RWPE1 (cell line): ENCODE data around the gene SCD5.

ENCODE experiments used
- CTCF ChIA-PET: fragments of 350-600 bp; sonication (Branson Sonifier 250); formaldehyde crosslinking; extraction: SDS; loops from one replicate; lab custom pipeline; 2021; lab: Yijun Ruan, JAX
- POLR2A ChIA-PET: fragments of 400-600 bp; formaldehyde crosslinking; extraction: SDS; loops from one replicate; lab custom pipeline; 2020; ENCODE audit warnings: antibody characterized with exemption; ENCODE audit not compliant: low non-redundant PET; lab: Yijun Ruan, JAX
- DNase-seq: peaks from one replicate; pipeline ENCODE4 v3.0.0; 2012; ENCODE audit warnings: low spot score
- H3K27ac ChIP-seq: fragments of 450-650 bp; 2 replicates; pipeline ENCODE4 v1.5.1; 2017
- TF ChIP-seq, protein P1 (sequence below): fragments of 450-650 bp; conservative IDR thresholded peaks from 2 replicates; pipeline ENCODE4 v1.5.1; 2017; ENCODE audit warnings: low read depth, mild to moderate bottlenecking

The SCD5 gene

GRCh38 chr4:82712561-82712960 is 86.0 kb downstream of the SCD5 start:
- POLR2A ChIA-PET: no interaction called here
- H3K27ac ChIP-seq: no peak overlapping the region
- TF ChIP-seq, protein P1, sequence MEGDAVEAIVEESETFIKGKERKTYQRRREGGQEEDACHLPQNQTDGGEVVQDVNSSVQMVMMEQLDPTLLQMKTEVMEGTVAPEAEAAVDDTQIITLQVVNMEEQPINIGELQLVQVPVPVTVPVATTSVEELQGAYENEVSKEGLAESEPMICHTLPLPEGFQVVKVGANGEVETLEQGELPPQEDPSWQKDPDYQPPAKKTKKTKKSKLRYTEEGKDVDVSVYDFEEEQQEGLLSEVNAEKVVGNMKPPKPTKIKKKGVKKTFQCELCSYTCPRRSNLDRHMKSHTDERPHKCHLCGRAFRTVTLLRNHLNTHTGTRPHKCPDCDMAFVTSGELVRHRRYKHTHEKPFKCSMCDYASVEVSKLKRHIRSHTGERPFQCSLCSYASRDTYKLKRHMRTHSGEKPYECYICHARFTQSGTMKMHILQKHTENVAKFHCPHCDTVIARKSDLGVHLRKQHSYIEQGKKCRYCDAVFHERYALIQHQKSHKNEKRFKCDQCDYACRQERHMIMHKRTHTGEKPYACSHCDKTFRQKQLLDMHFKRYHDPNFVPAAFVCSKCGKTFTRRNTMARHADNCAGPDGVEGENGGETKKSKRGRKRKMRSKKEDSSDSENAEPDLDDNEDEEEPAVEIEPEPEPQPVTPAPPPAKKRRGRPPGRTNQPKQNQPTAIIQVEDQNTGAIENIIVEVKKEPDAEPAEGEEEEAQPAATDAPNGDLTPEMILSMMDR: no peak
- no peak for DNase-seq
- CTCF ChIA-PET: no interaction called here

DNA sequence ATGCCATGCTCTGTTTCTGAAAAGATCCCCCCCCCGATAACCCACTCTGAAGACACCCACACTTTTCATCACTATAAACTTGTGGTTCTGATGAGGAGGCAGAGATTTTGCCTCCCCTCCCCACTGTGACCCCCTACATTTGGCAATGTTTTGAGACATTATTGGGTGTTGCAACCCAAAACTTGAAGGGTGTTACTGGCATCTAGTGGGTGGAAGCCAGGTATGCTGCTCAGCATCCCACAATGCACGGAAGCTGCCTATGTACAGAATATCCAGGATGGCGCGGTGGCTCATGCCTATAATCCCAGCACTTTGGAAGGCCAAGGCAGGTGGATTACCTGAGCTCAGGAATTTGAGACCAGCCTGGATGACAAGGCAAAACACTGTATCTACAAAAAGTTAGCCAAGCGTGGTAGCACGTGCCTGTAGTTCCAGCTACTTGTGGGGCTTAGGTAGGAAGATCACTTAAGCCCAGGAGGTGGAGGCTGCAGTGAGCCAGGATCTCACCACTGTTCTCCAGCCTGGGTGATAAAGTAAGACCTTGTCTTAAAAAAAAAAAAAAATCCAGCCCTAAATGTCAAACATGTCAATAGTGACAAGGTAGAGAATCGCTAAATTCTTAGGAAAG is 87.3 kb downstream of the SCD5 start:
- ChIA-PET POLR2A (no interaction called here), CTCF (interaction anchor here (0.9 kb wide), 1 partner anchor 11 kb away, joined by 4 read pairs; no protein-coding TSS in a partner anchor)
- no peak overlapping the region for H3K27ac ChIP-seq
- no peak for DNase-seq
- TF ChIP-seq, protein P1: no peak

DNA sequence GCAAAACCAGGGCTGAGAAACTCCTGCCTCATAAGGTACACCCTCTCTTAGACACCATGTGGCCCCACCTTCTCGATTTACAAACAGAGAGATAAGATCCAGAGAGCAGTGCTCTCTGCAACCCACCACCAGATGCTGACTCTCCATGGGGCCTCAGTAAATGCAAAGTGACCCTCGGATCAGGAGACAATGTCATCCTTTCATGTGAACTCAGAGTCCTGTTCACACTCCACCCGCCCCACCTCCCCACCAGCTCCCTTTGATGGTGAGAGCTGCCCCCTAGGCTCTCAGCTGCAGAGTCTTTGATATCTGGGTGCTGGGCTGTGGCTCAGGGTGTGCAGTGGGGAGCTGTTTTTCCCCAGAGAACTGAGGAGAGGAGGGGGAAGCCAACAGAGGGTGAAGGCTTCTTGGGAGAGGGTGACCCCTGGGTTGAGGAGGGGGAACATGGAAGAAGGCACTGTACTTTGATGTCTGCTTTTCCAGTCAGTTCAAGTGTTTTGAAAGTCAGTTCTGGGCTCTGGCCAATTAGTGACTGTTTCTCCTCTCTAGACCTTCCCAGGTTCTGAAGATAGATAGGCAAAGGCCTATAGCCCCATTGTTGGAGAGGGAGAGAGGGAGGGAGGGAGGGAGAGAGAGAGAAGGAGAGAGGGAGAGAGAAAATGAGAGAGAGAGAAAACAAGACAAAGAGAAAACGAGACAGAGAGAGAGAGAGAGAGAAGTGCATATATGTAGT is 88.2 kb downstream of the SCD5 start:
- ChIA-PET POLR2A (no interaction called here), CTCF (no interaction called here)
- TF ChIP-seq, protein P1: no peak
- no peak overlapping the region for H3K27ac ChIP-seq
- DNase-seq: no peak

- CTCF ChIA-PET: interaction anchor here (0.6 kb wide), 1 partner anchor 552 kb away, joined by 3 read pairs; no protein-coding TSS in a partner anchor
- TF ChIP-seq, protein P1: no peak
- H3K27ac ChIP-seq: no peak overlapping the region
- POLR2A ChIA-PET: no interaction called here
- DNase-seq: no peak
Measured at GRCh38 chr4:82708982-82709381, 89.6 kb downstream of the SCD5 start.

DNA sequence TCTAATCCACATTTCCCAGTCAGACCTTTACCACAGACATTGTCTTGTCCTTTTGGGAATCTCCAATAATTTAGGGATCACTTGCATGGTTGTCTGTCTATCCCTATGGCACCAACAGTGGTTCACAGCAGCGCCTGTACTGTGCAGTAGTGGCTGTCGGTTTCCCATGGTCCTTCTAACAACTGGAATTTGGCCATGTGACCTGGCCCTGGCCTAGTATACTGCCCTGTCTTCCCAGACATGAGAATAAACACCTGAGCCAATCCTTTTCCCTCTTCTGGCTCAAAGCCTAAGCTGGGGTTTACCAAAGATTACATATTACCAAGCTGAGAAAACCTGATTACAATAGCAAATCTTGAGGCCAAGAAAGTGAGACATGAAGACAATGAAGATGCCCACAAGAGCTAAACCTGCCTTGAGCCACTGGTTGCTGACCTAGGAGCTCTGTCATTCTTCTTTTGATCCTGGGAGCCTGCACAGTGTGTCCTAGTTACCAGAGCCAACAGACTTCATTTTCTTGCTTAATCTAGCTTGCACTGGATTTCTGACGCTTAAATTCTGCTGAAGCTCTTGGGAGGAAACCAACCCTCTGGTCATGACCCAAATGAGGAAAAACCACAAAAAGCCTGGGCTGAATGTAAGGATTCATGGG is 92.1 kb downstream of the SCD5 start:
- TF ChIP-seq, protein P1: no peak
- POLR2A ChIA-PET: no interaction called here
- CTCF ChIA-PET: interaction anchor here (0.6 to 1.5 kb wide), 3 partner anchors 10 to 146 kb away, joined by 3 to 8 read pairs (median 4); no protein-coding TSS in a partner anchor
- H3K27ac ChIP-seq: no peak overlapping the region
- DNase-seq: no peak

GRCh38 chr4:82705928-82706300 is 92.7 kb downstream of the SCD5 start:
- POLR2A ChIA-PET: no interaction called here
- H3K27ac ChIP-seq: no peak overlapping the region
- TF ChIP-seq, protein P1: no peak
- CTCF ChIA-PET: interaction anchor here (0.6 kb wide), 1 partner anchor 10 kb away, joined by 4 read pairs; no protein-coding TSS in a partner anchor
- no peak for DNase-seq
